HL-60 (cell line): ENCODE data around the gene PIK3R1.

Source experiments
- DNase-seq, 2 experiments: peaks; one replicate each; pipeline ENCODE4 v3.0.0-alpha.2; 2010 to 2020; ENCODE audit warnings: low read depth in 1 of 2, low spot score in 1 of 2
- H3K27ac ChIP-seq: fragments of 250-450 bp; sonication (Bioruptor Pico); replicated peaks from 2 replicates; pipeline ENCODE4 v1.5.1; 2020; ENCODE audit warnings: mild to moderate bottlenecking, moderate library complexity
- H3K27me3 ChIP-seq: fragments of 250-450 bp; sonication (Bioruptor Pico); 2 replicates; pipeline ENCODE4 v1.5.1; 2021; ENCODE audit warnings: mild to moderate bottlenecking, moderate library complexity; ENCODE audit not compliant: insufficient read depth, poor library complexity, severe bottlenecking
- H3K4me3 ChIP-seq: replicated peaks from 2 replicates; pipeline ENCODE4 v1.5.1; 2011; ENCODE audit warnings: mild to moderate bottlenecking, control low read depth, low read length; ENCODE audit not compliant: insufficient read depth
- GABPA ChIP-seq: IDR thresholded peaks from 2 replicates; pipeline ENCODE4 v1.6.1; 2012; ENCODE audit warnings: low read depth
- POLR2AphosphoS5 ChIP-seq: IDR thresholded peaks from 2 replicates; pipeline ENCODE4 v1.6.1; 2012; ENCODE audit warnings: low read depth
- REST ChIP-seq: IDR thresholded peaks from 2 replicates; pipeline ENCODE4 v1.6.1; 2012; ENCODE audit warnings: low read depth; ENCODE audit not compliant: insufficient replicate concordance
- SPI1 ChIP-seq: IDR thresholded peaks from 2 replicates; pipeline ENCODE4 v1.6.1; 2012; ENCODE audit warnings: low read depth, mild to moderate bottlenecking, borderline replicate concordance
- TF ChIP-seq, protein P1 (sequence below): IDR thresholded peaks from one replicate; pipeline ENCODE4 v1.5.1; 2011; ENCODE audit warnings: low read length, control low read depth, inconsistent platforms; ENCODE audit not compliant: insufficient read depth

Gene PIK3R1

GRCh38 chr5:68189613-68190012, 25.9 kb upstream of the PIK3R1 start:
- Histone ChIP-seq H3K4me3 (no peak overlapping the region), H3K27me3 (no peaks in the 10 kb centered on the region), H3K27ac (no peak overlapping the region)
- DNase-seq: no peak
- TF ChIP-seq SPI1 (no peak), POLR2AphosphoS5 (no peak), GABPA (no peak), REST (no peak)
- TF ChIP-seq, protein P1, sequence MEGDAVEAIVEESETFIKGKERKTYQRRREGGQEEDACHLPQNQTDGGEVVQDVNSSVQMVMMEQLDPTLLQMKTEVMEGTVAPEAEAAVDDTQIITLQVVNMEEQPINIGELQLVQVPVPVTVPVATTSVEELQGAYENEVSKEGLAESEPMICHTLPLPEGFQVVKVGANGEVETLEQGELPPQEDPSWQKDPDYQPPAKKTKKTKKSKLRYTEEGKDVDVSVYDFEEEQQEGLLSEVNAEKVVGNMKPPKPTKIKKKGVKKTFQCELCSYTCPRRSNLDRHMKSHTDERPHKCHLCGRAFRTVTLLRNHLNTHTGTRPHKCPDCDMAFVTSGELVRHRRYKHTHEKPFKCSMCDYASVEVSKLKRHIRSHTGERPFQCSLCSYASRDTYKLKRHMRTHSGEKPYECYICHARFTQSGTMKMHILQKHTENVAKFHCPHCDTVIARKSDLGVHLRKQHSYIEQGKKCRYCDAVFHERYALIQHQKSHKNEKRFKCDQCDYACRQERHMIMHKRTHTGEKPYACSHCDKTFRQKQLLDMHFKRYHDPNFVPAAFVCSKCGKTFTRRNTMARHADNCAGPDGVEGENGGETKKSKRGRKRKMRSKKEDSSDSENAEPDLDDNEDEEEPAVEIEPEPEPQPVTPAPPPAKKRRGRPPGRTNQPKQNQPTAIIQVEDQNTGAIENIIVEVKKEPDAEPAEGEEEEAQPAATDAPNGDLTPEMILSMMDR: no peak

DNA sequence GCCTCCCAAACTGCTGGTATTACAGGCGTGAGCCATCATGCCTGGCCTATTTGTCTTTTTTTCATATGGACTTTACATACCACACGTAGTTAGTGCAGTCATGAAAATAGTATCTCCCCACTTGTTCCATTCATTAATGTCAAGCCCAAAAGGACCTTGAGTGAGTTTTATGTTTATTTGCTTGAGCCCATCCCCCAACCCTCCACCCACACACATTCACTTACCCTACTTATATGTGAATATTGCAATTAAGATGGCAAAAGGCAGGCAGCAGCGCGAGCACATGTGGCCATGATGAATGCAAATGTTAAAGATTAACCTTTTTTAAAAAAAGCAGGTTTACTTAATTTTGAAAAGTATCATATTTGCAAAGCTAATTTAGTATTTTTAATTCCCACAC, 24.9 kb upstream of the PIK3R1 start:
- no peak overlapping the region for H3K4me3 ChIP-seq
- no peak overlapping the region for H3K27ac ChIP-seq
- TF ChIP-seq, protein P1: no peak
- TF ChIP-seq POLR2AphosphoS5 (no peak), GABPA (no peak), REST (no peak), SPI1 (no peak)
- no peaks in the 10 kb centered on the region for H3K27me3 ChIP-seq
- DNase-seq: no peak

DNA sequence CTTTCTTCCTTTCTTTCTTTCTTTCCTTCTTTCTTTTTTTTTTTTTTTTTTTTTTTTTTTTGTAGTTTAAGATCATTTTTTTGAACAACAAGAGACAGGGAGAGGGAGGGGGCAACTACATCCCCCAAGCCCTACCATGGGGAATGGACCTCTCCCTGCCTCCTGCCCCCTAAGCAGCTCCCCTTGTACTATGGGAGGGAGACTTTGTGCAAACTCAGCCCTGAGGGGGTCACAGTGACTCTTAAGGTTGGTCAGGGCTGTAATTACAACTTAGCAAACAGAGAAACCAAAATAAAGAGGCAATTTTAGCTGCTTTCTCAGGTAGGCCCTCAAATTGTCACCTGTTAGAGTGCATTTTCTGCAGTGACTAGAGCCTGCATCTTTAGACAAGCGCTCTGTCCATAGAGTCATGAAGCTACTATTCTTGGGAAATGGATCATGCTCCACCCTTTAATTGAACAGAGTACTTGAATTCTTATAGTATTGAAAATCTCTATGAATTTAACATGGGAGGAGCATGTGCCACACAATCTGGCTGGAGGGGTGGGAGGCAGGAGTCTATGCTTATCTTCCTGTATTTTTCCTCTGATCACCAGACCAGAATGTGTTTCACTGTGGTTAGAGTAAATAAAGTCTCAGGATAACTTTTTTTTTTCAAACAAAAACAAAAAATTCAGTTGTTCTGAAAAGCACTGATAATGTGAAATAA, 24.3 kb upstream of the PIK3R1 start:
- TF ChIP-seq REST (no peak), GABPA (no peak), POLR2AphosphoS5 (no peak), SPI1 (no peak)
- no peak overlapping the region for H3K4me3 ChIP-seq
- no peaks in the 10 kb centered on the region for H3K27me3 ChIP-seq
- no peak overlapping the region for H3K27ac ChIP-seq
- DNase-seq: no peak
